ENCODE measurements around the gene HORMAD2.

The HORMAD2 gene

DNA sequence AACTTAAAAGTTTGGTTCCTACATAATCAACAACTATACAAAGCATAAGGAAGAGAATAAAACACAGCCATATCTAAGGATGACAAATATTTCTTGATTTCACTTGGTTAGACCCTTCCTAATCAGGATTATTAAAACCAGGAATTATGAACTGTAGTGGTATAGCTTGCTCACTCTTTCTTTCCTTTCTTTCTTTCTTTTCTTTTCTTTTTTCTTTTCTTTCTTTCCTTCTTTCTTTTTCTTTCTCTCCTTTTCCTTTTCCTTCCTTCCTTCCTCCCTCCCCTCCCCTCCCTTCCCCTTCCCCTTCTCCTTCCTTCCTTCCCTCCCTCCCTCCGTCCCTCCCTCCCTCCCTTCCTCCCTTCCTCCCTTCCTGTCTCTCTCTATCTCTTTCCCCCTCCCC lies 78.0 kb downstream of the HORMAD2 start:
- DNase-seq (ENCODE audit: low read depth, low spot score): no peak
- CTCF ChIA-PET: interaction anchor here (2.0 to 2.2 kb wide), 2 partner anchors 13 to 50 kb away, joined by 6 read pairs; no protein-coding TSS in a partner anchor
- TF ChIP-seq, protein P1, sequence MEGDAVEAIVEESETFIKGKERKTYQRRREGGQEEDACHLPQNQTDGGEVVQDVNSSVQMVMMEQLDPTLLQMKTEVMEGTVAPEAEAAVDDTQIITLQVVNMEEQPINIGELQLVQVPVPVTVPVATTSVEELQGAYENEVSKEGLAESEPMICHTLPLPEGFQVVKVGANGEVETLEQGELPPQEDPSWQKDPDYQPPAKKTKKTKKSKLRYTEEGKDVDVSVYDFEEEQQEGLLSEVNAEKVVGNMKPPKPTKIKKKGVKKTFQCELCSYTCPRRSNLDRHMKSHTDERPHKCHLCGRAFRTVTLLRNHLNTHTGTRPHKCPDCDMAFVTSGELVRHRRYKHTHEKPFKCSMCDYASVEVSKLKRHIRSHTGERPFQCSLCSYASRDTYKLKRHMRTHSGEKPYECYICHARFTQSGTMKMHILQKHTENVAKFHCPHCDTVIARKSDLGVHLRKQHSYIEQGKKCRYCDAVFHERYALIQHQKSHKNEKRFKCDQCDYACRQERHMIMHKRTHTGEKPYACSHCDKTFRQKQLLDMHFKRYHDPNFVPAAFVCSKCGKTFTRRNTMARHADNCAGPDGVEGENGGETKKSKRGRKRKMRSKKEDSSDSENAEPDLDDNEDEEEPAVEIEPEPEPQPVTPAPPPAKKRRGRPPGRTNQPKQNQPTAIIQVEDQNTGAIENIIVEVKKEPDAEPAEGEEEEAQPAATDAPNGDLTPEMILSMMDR (IDR thresholded peaks at IDR 0.05; ENCODE audit: insufficient read depth, low read length, missing control alignments): no peak
- no peak overlapping the region for H3K4me3 ChIP-seq (ENCODE audit: low read depth, low read length)
- POLR2A ChIA-PET: no interaction called here

DNA sequence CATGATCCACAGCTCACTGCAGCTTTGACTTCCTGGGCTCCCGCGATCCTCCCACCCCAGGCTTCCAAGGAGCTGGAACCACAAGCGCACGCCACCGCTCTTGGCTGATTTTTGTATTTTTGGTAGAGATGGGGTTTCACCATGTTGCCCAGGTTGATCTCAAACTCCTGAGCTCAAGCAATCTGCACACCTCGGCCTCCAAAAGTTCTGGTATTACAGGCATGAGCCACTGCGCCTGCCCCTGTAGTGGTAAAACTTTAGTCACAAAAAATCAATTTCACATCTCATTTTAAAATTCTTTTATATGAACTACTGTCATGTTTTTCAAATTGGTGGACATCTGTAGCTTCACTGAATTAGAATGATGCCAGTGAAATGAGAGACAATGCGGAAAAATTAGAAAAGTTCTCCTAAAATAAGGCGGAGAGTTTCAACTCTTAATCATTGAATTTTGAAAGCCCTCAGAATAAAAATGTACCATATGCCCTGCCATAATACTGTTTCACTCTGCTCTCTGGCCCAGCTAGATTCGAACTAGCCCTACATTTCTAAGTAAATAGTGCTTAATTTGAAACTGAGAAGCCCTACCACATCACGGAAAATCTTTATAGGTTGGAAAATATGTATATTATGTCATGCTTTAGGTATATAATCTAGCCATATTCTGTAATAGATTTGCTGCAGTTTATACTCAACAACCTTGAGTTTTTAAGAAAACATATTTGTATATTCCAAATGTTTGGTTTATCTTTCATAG lies 78.7 kb downstream of the HORMAD2 start:
- TF ChIP-seq, protein P1 (IDR thresholded peaks at IDR 0.05; ENCODE audit: insufficient read depth, low read length, missing control alignments): no peak
- ChIA-PET CTCF (interaction anchor here (2.0 to 2.2 kb wide), 2 partner anchors 13 to 51 kb away, joined by 6 read pairs; no protein-coding TSS in a partner anchor), POLR2A (interaction anchor here (1.0 kb wide), 1 partner anchor 25 kb away, joined by 3 read pairs; no protein-coding TSS in a partner anchor)
- DNase-seq (ENCODE audit: low read depth, low spot score): no peak
- no peak overlapping the region for H3K4me3 ChIP-seq (ENCODE audit: low read depth, low read length)

DNA sequence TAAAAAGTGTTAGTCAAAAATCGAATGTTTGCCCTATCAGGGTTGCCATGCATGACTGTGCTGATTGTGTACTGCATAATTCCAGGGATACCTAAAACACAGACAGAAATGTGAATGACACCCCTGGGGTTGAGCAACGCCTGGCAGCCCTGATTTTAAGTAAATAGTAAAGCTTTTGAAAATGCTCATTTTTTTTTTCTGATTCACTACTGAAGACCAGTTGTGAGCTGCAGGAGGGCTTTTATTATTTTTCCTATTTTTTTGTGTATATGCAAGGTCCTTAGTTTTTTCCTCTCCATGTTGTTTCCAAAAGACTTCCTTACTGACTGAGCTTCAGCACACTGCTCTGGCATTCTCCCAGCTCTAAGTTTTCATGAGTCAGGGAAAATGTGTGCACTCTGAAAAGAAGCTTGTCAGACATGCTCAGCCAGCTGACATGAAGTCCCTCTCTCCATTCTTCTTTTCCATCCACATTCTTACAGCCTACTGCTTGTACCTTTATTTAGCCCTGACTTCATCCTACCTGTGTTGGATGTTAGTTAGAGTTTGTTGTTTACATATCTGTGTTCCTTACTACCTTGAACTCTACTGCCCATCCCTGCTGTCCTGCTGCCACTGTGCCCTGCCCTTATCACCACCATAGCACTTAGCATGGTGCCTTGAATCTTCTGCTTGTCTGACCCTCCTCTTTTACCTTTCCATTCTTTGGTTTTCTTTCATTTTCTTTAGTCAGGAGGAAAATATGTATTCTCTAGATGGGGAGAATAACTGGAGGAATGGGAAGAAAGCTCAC lies 79.5 kb downstream of the HORMAD2 start:
- ChIA-PET CTCF (interaction anchor here (1.3 to 2.2 kb wide), 3 partner anchors 14 to 52 kb away, joined by 5 to 6 read pairs (median 6); no protein-coding TSS in a partner anchor), POLR2A (interaction anchor here (1.0 kb wide), 1 partner anchor 24 kb away, joined by 3 read pairs; no protein-coding TSS in a partner anchor)

DNA sequence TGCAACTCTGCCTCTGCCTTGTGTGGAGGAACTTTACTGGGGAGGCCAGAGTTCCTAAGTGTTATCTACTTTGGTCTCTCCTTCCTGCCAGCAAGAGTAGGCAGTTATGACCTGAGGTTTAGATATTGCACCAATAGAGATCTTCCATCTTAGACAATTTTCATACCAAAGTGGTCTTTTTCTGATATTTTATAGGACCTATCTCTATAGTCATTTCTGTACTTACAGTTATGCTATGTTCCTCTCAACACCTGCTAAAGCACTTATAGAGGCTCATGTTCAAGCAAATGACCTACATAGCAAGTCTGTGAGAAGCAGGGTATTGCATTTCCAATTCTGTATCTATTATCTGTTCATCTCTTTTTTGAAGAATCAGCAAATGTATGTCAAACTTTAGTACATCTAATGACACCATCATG lies 80.8 kb downstream of the HORMAD2 start:
- ChIA-PET CTCF (interaction anchor here (1.3 kb wide), 1 partner anchor 53 kb away, joined by 5 read pairs; no protein-coding TSS in a partner anchor), POLR2A (no interaction called here)
- H3K4me3 ChIP-seq (ENCODE audit: low read depth, low read length): no peak overlapping the region
- no peak for DNase-seq (ENCODE audit: low read depth, low spot score)
- TF ChIP-seq, protein P1 (IDR thresholded peaks at IDR 0.05; ENCODE audit: insufficient read depth, low read length, missing control alignments): no peak

More for the DNA sequence above, 79.5 kb downstream of the HORMAD2 start:
- no peak overlapping the region for H3K4me3 ChIP-seq (ENCODE audit: low read depth, low read length)
- TF ChIP-seq, protein P1 (IDR thresholded peaks at IDR 0.05; ENCODE audit: insufficient read depth, low read length, missing control alignments): no peak
- peak; percentile 56 for DNase-seq (ENCODE audit: low read depth, low spot score)

DNA sequence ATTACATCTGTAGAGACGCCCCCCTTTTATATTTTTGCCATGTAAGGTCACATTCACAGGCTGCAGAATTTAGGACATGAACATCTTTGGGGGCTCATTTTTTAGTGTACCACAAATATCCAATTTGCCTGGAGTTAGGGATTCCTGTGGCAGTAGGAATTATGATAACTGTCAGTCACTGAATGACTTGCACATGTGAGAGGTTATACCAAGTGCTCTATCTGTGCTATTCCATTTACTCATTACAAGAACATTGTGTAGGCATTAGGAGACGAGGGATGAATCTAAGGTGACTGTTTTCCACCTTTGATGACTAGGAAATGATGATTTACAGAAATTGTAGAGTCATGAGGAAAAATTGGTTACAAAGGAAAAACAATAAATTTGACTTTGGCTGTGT lies 87.0 kb downstream of the HORMAD2 start:
- TF ChIP-seq, protein P1 (IDR thresholded peaks at IDR 0.05; ENCODE audit: insufficient read depth, low read length, missing control alignments): no peak
- DNase-seq (ENCODE audit: low read depth, low spot score): no peak
- no peak overlapping the region for H3K4me3 ChIP-seq (ENCODE audit: low read depth, low read length)
- POLR2A ChIA-PET: no interaction called here
- CTCF ChIA-PET: interaction anchor here (1.0 kb wide), 1 partner anchor 23 kb away, joined by 3 read pairs; no protein-coding TSS in a partner anchor

DNA sequence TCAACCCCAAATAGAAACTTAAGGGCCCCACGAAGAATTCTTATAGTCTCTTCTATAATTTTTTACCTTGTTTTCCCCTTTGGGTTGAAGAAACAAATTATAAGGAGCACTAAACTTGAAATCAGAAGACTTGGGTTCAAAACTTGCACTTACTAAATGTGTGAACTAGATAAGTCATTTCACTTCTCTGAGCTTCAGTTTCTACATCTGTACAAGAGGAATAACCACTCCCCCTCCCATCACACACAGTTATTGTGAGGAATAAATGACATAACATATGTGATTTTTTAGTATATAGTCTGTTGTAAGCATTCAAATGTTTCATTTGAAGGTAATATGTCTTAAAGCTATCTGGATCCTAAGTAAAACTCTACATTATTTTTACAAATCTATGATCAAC lies 87.5 kb downstream of the HORMAD2 start:
- no peak for DNase-seq (ENCODE audit: low read depth, low spot score)
- POLR2A ChIA-PET: no interaction called here

More for the DNA sequence above, 87.5 kb downstream of the HORMAD2 start:
- CTCF ChIA-PET: interaction anchor here (1.0 kb wide), 1 partner anchor 23 kb away, joined by 3 read pairs; no protein-coding TSS in a partner anchor
- TF ChIP-seq, protein P1 (IDR thresholded peaks at IDR 0.05; ENCODE audit: insufficient read depth, low read length, missing control alignments): no peak
- H3K4me3 ChIP-seq (ENCODE audit: low read depth, low read length): no peak overlapping the region

All from AG04449 (cell line).